PC-3 (cell line): ENCODE data around the gene PRR5. TPM values are rescaled to one million over a fixed set of nuclear protein-coding genes. Genes with fewer than 3 reads are reported as not detected.
"Not testable (repeated sequence)": the region's sequence is repeated elsewhere in the genome, so short reads cannot be mapped to it uniquely, and the experiment has no call there.

ENCODE experiments used
- ATAC-seq: fragments of 200-7000 bp; cut with Tn5 transposase; 2 replicates; pipeline ENCODE4 v1.9.1; 2020; ENCODE audit warnings: mild to moderate bottlenecking, moderate library complexity
- BruUV-seq: library from RNA; stranded (reverse); fragments of 400-500 nt; replicated peaks from 2 replicates; lab custom pipeline; 2021; lab: Mats Ljungman, UMichigan
- CTCF ChIA-PET: fragments of 300-600 bp; sonication (Branson Sonifier 250); formaldehyde crosslinking; loops from one replicate; lab custom pipeline; 2022; ENCODE audit warnings: antibody characterized with exemption; lab: Charles Lee
- POLR2A ChIA-PET: fragments of 300-600 bp; sonication (Branson Sonifier 250); formaldehyde crosslinking; loops from one replicate; lab custom pipeline; 2022; ENCODE audit warnings: antibody characterized with exemption; ENCODE audit not compliant: unreplicated experiment; lab: Charles Lee
- DNase-seq: peaks from one replicate; pipeline ENCODE4 v3.0.0-alpha.2; 2015
- H2AFZ ChIP-seq: fragments of 300-600 bp; sonication (generic); 2 replicates; pipeline ENCODE4 v1.6.0; 2016; ENCODE audit warnings: antibody characterized with exemption, low read length
- H3F3A ChIP-seq: fragments of 300-600 bp; sonication (generic); one replicate; pipeline ENCODE4 v1.6.0; 2017; ENCODE audit warnings: antibody characterized with exemption, low read length, control low read depth, mild to moderate bottlenecking; ENCODE audit not compliant: unreplicated experiment
- H3K27ac ChIP-seq: fragments of 300-600 bp; sonication (generic); 2 replicates; pipeline ENCODE4 v1.5.1; 2016; ENCODE audit warnings: mild to moderate bottlenecking, low read length
- H3K27me3 ChIP-seq: fragments of 300-600 bp; sonication (generic); 2 replicates; pipeline ENCODE4 v1.6.1; 2016; ENCODE audit warnings: low read length, mixed read lengths
- H3K36me3 ChIP-seq: fragments of 300-600 bp; sonication (generic); 2 replicates; pipeline ENCODE4 v1.6.1; 2016; ENCODE audit warnings: low read depth, mixed run types, low read length, mixed read lengths
- H3K4me1 ChIP-seq: fragments of 300-600 bp; sonication (generic); 2 replicates; pipeline ENCODE4 v1.5.1; 2016; ENCODE audit warnings: low read length; ENCODE audit not compliant: insufficient read depth
- H3K4me2 ChIP-seq: fragments of 300-600 bp; sonication (generic); 2 replicates; pipeline ENCODE4 v1.6.0; 2016; ENCODE audit warnings: low read length
- H3K4me3 ChIP-seq: fragments of 300-600 bp; sonication (generic); 2 replicates; pipeline ENCODE4 v1.5.1; 2016; ENCODE audit warnings: mild to moderate bottlenecking, low read length, mixed read lengths
- H3K79me2 ChIP-seq: fragments of 300-600 bp; sonication (generic); 2 replicates; pipeline ENCODE4 v1.6.1; 2017; ENCODE audit warnings: low read length, mixed read lengths
- H3K9ac ChIP-seq: fragments of 300-600 bp; sonication (generic); 2 replicates; pipeline ENCODE4 v1.6.0; 2016; ENCODE audit warnings: mild to moderate bottlenecking, low read length
- H3K9me2 ChIP-seq: fragments of 300-600 bp; sonication (generic); replicated peaks from 2 replicates; pipeline ENCODE4 v1.6.1; 2016; ENCODE audit warnings: mixed run types, low read length, mixed read lengths
- H3K9me3 ChIP-seq: fragments of 300-600 bp; sonication (generic); 2 replicates; pipeline ENCODE4 v1.6.1; 2016; ENCODE audit warnings: low read length, mixed read lengths
- H4K20me1 ChIP-seq: fragments of 300-600 bp; sonication (generic); 2 replicates; pipeline ENCODE4 v1.6.1; 2016; ENCODE audit warnings: low read length, mixed read lengths
- CTCF ChIP-seq: fragments of 300-600 bp; sonication (generic); conservative IDR thresholded peaks from 2 replicates; pipeline ENCODE4 v1.5.1; 2017; ENCODE audit warnings: antibody characterized with exemption, low read depth, mild to moderate bottlenecking, low read length
- EZH2 ChIP-seq: fragments of 300-600 bp; sonication (generic); IDR thresholded peaks from one replicate; pipeline ENCODE4 v1.6.1; 2017; ENCODE audit warnings: antibody characterized with exemption, mild to moderate bottlenecking, low read length; ENCODE audit not compliant: unreplicated experiment
- EZH2phosphoT487 ChIP-seq: fragments of 300-600 bp; sonication (generic); IDR thresholded peaks from 2 replicates; pipeline ENCODE4 v1.6.1; 2018; ENCODE audit warnings: mild to moderate bottlenecking, antibody characterized with exemption, low read length, borderline replicate concordance
- intact Hi-C: fragments of 100-400 bp; cut with micrococcal nuclease; formaldehyde crosslinking; loops from 2 replicates; pipeline ENCODE4 v1.9.0; 2023
- total RNA-seq: library from RNA; depleted of rRNA; stranded (reverse); fragments of >200 nt; gene quantifications from 2 replicates; pipeline ENCODE4 v1.2.3, GENCODE V29; 2014

PRR5 gene
- total RNA-seq, 1 experiment from 2014 or later = 14.5 TPM

GRCh38 chr22:44743247-44743646 is 41.2 kb downstream of the PRR5 start:
- no peak overlapping the region for H3K4me2 ChIP-seq
- H3K9ac ChIP-seq = no peak overlapping the region
- no peak overlapping the region for H3K27ac ChIP-seq
- CTCF ChIA-PET = no interaction called here
- H2AFZ ChIP-seq = no peak overlapping the region
- H3K9me3 ChIP-seq = no peaks in the 10 kb centered on the region
- H3K79me2 ChIP-seq = no peaks in the 10 kb centered on the region
- BruUV-seq = no TSS peak
- ATAC-seq = no peak
- no peak for DNase-seq
- H3K36me3 ChIP-seq = no peaks in the 10 kb centered on the region
- POLR2A ChIA-PET = no interaction called here
- TF ChIP-seq CTCF = no peak
- TF ChIP-seq EZH2 = no peak
- no peak for TF ChIP-seq EZH2phosphoT487
- peaks cover 34% of the 10 kb centered on the region for H3K4me1 ChIP-seq
- H3K27me3 ChIP-seq = no peaks in the 10 kb centered on the region
- H3F3A ChIP-seq = no peaks in the 10 kb centered on the region
- no peak overlapping the region for H3K4me3 ChIP-seq
- no peaks in the 10 kb centered on the region for H4K20me1 ChIP-seq
- H3K9me2 ChIP-seq = no peaks in the 10 kb centered on the region
- intact Hi-C loops = no loop called here

- ATAC-seq (no peak), DNase-seq (no peak)
- no peak overlapping the region for H3K4me2 ChIP-seq
- H3F3A ChIP-seq = no peaks in the 10 kb centered on the region
- intact Hi-C loops = no loop called here
- BruUV-seq = no TSS peak
- POLR2A ChIA-PET = no interaction called here
- peaks cover 29% of the 10 kb centered on the region for H3K4me1 ChIP-seq
- TF ChIP-seq EZH2phosphoT487 (no peak), EZH2 (no peak), CTCF (no peak)
- H3K27me3 ChIP-seq = no peaks in the 10 kb centered on the region
- no peaks in the 10 kb centered on the region for H4K20me1 ChIP-seq
- CTCF ChIA-PET = no interaction called here
- no peak overlapping the region for H2AFZ ChIP-seq
- H3K9me2 ChIP-seq = no peaks in the 10 kb centered on the region
- no peaks in the 10 kb centered on the region for H3K9me3 ChIP-seq
- no peaks in the 10 kb centered on the region for H3K36me3 ChIP-seq
- no peaks in the 10 kb centered on the region for H3K79me2 ChIP-seq
- no peak overlapping the region for H3K9ac ChIP-seq
- no peak overlapping the region for H3K27ac ChIP-seq
- no peak overlapping the region for H3K4me3 ChIP-seq
These were observed 41.8 kb downstream of the PRR5 start for GRCh38 chr22:44743804-44744211.

- TF ChIP-seq CTCF = no peak
- CTCF ChIA-PET = no interaction called here
These were observed 44.1 kb downstream of the PRR5 start for GRCh38 chr22:44745853-44746789.

GRCh38 chr22:44747784-44748127 is 45.8 kb downstream of the PRR5 start:
- POLR2A ChIA-PET, H3K4me2 ChIP-seq, CTCF ChIA-PET, H3K4me3 ChIP-seq, H4K20me1 ChIP-seq, H3K27ac ChIP-seq, DNase-seq, H3K79me2 ChIP-seq, intact Hi-C loops, H3F3A ChIP-seq, H3K9ac ChIP-seq, ATAC-seq, H3K9me2 ChIP-seq, H2AFZ ChIP-seq, BruUV-seq, H3K9me3 ChIP-seq, H3K27me3 ChIP-seq, H3K36me3 ChIP-seq: not testable (repeated sequence)
- peaks cover 17% of the 10 kb centered on the region for H3K4me1 ChIP-seq

More at GRCh38 chr22:44745853-44746789, 44.1 kb downstream of the PRR5 start:
- intact Hi-C loops = no loop called here
- no peak for DNase-seq
- H3F3A ChIP-seq = no peaks in the 10 kb centered on the region
- H4K20me1 ChIP-seq = no peaks in the 10 kb centered on the region
- H3K4me2 ChIP-seq = peak overlapping the region; percentile 67
- H3K27ac ChIP-seq = no peak overlapping the region
- no peaks in the 10 kb centered on the region for H3K9me2 ChIP-seq
- ATAC-seq = no peak
- H2AFZ ChIP-seq = peak overlapping the region; percentile 52; the same call in 1 of the 2 replicates
- H3K79me2 ChIP-seq = no peaks in the 10 kb centered on the region
- no peaks in the 10 kb centered on the region for H3K27me3 ChIP-seq
- no peaks in the 10 kb centered on the region for H3K36me3 ChIP-seq
- no TSS peak for BruUV-seq
- H3K4me1 ChIP-seq = peaks cover 17% of the 10 kb centered on the region
- H3K9ac ChIP-seq = no peak overlapping the region
- POLR2A ChIA-PET = no interaction called here
- H3K9me3 ChIP-seq = no peaks in the 10 kb centered on the region
- peak overlapping the region; percentile 36; the same call in 1 of the 2 replicates for H3K4me3 ChIP-seq
